Spleen (tissue), 11 donors: Measurements from ENCODE around the gene IGF2R. TPM values are rescaled to one million over a fixed set of nuclear protein-coding genes. Genes with fewer than 3 reads are reported as not detected.

Experiments
- DNase-seq: peaks from one replicate; pipeline ENCODE4 v3.0.0-alpha.2; 2020
- H3K27ac ChIP-seq, 8 donors: fragments of 200-600 bp; sonication (generic) in 7 of 8; 1 replicate in 4 of 8; 2 replicates in 4 of 8; pipeline versions ENCODE4 v1.5.0 to v1.8.0; 2016 to 2021; ENCODE audit warnings: inconsistent platforms in 4 of 8, mild to moderate bottlenecking in 4 of 8, moderate library complexity in 1 of 8
- H3K27me3 ChIP-seq, 7 donors: fragments of 200-600 bp; sonication (generic) in 6 of 7; replicated peaks in 1 of 7; 1 replicate in 4 of 7; 2 replicates in 3 of 7; pipeline versions ENCODE4 v1.5.0 to v1.8.0; 2016 to 2021; ENCODE audit warnings: inconsistent platforms in 3 of 7, mild to moderate bottlenecking in 1 of 7
- H3K36me3 ChIP-seq, 6 donors: fragments of 200-600 bp; sonication (generic) in 5 of 6; 1 replicate in 4 of 6; 2 replicates in 2 of 6; pipeline versions ENCODE4 v1.5.0 to v1.8.0; 2016 to 2021; ENCODE audit warnings: inconsistent platforms in 2 of 6
- H3K4me1 ChIP-seq, 6 donors: fragments of 200-600 bp; sonication (generic) in 5 of 6; 1 replicate in 3 of 6; 2 replicates in 3 of 6; pipeline versions ENCODE4 v1.5.0 to v1.8.0; 2016 to 2021; ENCODE audit warnings: inconsistent platforms in 3 of 6
- H3K4me3 ChIP-seq, 8 donors: fragments of 200-600 bp; sonication (generic) in 7 of 8; 1 replicate in 4 of 8; 2 replicates in 4 of 8; pipeline versions ENCODE4 v1.5.0 to v1.8.0; 2016 to 2021; ENCODE audit warnings: inconsistent platforms in 4 of 8, mild to moderate bottlenecking in 4 of 8, moderate library complexity in 2 of 8
- H3K9me3 ChIP-seq, 8 donors: fragments of 200-600 bp; sonication (generic) in 7 of 8; 1 replicate in 4 of 8; 2 replicates in 4 of 8; pipeline versions ENCODE4 v1.5.0 to v1.8.0; 2016 to 2021; ENCODE audit warnings: inconsistent platforms in 4 of 8
- POLR2A ChIP-seq, 3 donors: fragments of 450-650 bp; IDR thresholded peaks; one replicate each; pipeline ENCODE4 v1.5.1; 2017; ENCODE audit warnings: antibody characterized with exemption in 3 of 3, mild to moderate bottlenecking in 1 of 3
- POLR2AphosphoS5 ChIP-seq, 3 donors: sonication (generic); formaldehyde crosslinking; IDR thresholded peaks; one replicate each; pipeline ENCODE4 v1.5.1; 2017; ENCODE audit warnings: antibody characterized with exemption in 3 of 3
- WGBS, 5 donors: extraction: QIAGEN DNeasy Blood & Tissue Kit in 3 of 5; methylation state at CpG; one replicate each; pipeline versions ENCODE4 v1.1.5 to v1.1.7; 2013 to 2018; 5-methylcytosine and 5-hydroxymethylcytosine counted together
- intact Hi-C: fragments of 100-400 bp; cut with DNase I; formaldehyde crosslinking; loops from one replicate; pipeline ENCODE4 v1.15.0; 2023; ENCODE audit warnings: low total_unique reads
- polyA plus RNA-seq, 3 donors: library from polyadenylated mRNA; stranded (reverse); fragments of 200-250 nt; gene quantifications; one replicate each; pipeline ENCODE4 v1.2.1, GENCODE V29; 2013
- total RNA-seq, 7 donors: library from RNA; depleted of rRNA in 3 of 7; stranded (reverse); fragments of >200 nt in 3 of 7; fragmentation: NEBNext Ultra II Directional in 4 of 7; extraction: Animal tissue kit (Norgen Biotek cat#: 25700) in 4 of 7; gene quantifications; one replicate each; pipeline versions ENCODE4 v1.1.0 to v1.2.1, GENCODE V29; 2016 to 2021
- TF ChIP-seq, protein P1 (sequence below), 11 experiments: fragments of 200-600 bp in 7 of 11; fragments of 450-650 bp in 4 of 11; sonication (generic) in 4 of 11; IDR thresholded peaks in 8 of 11; conservative IDR thresholded peaks in 3 of 11; 1 replicate in 7 of 11; 2 replicates in 4 of 11; pipeline versions ENCODE4 v1.4.0 to v1.8.0; 2016 to 2021; ENCODE audit warnings: antibody characterized with exemption in 11 of 11, inconsistent platforms in 4 of 11, mild to moderate bottlenecking in 1 of 11
- donor health status: healthy with polysubstance abuse.
- donor health status: DM: no; HTN: no; CAD: no; lungs with moderate emphysema.
- donor health status: DM: no; HTN: no; CAD: no.
- donor health status: Bipolar disorder and iron deficiency.
- donor health status: healthy.
- donor health status: DM: no; HTN: no; CAD: no.
- donor health status: DM: yes; HTN: yes; CAD: no.

IGF2R gene
- total and polyA plus RNA-seq, 10 donors, result 6.9 to 193 (median 159) TPM

DNA sequence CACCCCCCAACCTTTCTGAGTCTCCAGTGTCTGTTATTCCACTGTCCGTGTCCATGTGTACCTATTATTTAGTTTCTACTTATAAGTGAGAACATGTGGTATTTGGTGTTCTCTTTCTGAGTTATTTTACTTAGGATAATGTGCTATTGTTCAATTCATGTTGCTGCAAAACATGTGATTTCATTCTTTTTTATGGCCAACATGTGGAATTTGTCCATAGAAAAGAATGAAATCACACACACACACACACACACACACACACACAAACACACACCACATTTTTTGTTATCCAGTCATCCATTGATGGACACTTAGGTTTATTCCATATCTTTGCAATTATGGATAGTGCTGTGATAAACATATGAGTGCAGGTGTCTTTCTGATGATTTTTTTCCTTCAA, 23.5 kb downstream of the IGF2R start:
- Histone ChIP-seq H3K9me3 (peaks cover 0 to 18% (median 8%) of the 10 kb centered on the region in 8 donors), H3K4me1 (peaks cover 18 to 82% (median 50%) of the 10 kb centered on the region in 6 donors), H3K27me3 (no peaks in the 10 kb centered on the region), H3K4me3 (no peak overlapping the region), H3K27ac (no peak overlapping the region), H3K36me3 (peaks cover 0 to 42% (median 12%) of the 10 kb centered on the region in 6 donors)
- no peak for TF ChIP-seq POLR2AphosphoS5 (IDR thresholded peaks at IDR 0.05)
- TF ChIP-seq, protein P1, sequence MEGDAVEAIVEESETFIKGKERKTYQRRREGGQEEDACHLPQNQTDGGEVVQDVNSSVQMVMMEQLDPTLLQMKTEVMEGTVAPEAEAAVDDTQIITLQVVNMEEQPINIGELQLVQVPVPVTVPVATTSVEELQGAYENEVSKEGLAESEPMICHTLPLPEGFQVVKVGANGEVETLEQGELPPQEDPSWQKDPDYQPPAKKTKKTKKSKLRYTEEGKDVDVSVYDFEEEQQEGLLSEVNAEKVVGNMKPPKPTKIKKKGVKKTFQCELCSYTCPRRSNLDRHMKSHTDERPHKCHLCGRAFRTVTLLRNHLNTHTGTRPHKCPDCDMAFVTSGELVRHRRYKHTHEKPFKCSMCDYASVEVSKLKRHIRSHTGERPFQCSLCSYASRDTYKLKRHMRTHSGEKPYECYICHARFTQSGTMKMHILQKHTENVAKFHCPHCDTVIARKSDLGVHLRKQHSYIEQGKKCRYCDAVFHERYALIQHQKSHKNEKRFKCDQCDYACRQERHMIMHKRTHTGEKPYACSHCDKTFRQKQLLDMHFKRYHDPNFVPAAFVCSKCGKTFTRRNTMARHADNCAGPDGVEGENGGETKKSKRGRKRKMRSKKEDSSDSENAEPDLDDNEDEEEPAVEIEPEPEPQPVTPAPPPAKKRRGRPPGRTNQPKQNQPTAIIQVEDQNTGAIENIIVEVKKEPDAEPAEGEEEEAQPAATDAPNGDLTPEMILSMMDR (IDR thresholded peaks at IDR 0.05 in 8 of 11, conservative IDR thresholded peaks at IDR 0.05 in 3 of 11), result no peak
- TF ChIP-seq POLR2A (IDR thresholded peaks at IDR 0.05), result no peak
- no peak for DNase-seq
- intact Hi-C loops, result no loop called here
- WGBS, 5 donors, result 95 to 100% (median 98%) methylated on average over 1 of the region's 1 CpG

DNA sequence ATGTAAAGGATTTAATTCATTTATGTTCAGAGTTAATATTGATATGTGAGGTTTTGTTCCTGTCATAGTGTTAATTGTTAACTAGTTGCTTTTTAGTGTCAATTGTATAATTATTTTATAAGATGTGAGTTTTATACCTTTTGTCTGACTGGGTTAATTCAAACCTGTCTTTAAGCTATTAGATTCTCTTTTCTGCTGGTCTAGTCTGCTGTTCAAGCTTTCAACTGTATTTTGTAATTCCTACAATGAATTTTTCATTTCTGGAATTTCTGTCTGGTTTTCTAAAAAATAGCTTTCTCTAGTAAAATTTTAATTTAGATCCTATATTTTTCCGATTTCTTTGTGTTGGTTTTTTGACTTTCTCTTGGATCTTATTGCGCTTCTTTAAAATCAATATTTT, 26.5 kb downstream of the IGF2R start:
- intact Hi-C loops, result no loop called here
- H3K36me3 ChIP-seq, result peaks cover 0 to 70% (median 20%) of the 10 kb centered on the region in 6 donors
- peaks cover 0 to 18% (median 8%) of the 10 kb centered on the region in 8 donors for H3K9me3 ChIP-seq
- TF ChIP-seq, protein P1 (IDR thresholded peaks at IDR 0.05 in 8 of 11, conservative IDR thresholded peaks at IDR 0.05 in 3 of 11), result no peak
- TF ChIP-seq POLR2AphosphoS5 (IDR thresholded peaks at IDR 0.05) (no peak), POLR2A (IDR thresholded peaks at IDR 0.05) (no peak)
- no peaks in the 10 kb centered on the region for H3K27me3 ChIP-seq
- H3K27ac ChIP-seq, result no peak overlapping the region
- H3K4me3 ChIP-seq, result no peak overlapping the region
- peaks cover 0 to 64% (median 29%) of the 10 kb centered on the region in 6 donors for H3K4me1 ChIP-seq
- WGBS, 5 donors, result 73 to 99% (median 97%) methylated on average over 2 of the region's 2 CpGs
- DNase-seq, result no peak

DNA sequence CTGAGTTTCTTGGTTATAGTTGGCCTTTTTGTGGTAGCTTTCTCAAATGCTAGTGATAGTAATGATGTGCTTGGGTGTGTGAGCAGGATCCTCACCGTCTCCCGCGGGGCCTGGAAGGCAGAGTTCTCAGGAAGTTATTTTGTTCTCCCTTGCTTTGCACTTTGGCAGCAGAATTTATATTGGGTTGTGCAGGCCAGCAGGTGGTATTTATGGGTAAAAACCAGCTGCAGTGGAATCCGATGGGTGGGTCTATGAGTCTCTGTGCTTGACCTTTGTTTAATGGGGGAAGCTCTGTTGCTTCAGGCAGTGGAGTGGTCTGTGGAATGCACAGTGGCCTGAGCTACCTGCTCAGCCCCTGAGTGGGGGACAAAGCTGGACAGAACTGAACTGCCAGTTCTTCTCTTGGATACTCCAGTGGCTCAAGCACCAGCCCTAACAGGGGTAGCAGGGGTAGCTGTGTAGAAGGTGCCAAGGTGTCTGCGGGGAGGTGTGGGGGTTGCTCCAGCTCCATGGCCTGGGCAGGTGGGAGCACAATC, 27.3 kb downstream of the IGF2R start:
- TF ChIP-seq, protein P1 (IDR thresholded peaks at IDR 0.05 in 8 of 11, conservative IDR thresholded peaks at IDR 0.05 in 3 of 11), result no peak
- TF ChIP-seq POLR2AphosphoS5 (IDR thresholded peaks at IDR 0.05) (no peak), POLR2A (IDR thresholded peaks at IDR 0.05) (no peak)
- intact Hi-C loops, result no loop called here

DNA sequence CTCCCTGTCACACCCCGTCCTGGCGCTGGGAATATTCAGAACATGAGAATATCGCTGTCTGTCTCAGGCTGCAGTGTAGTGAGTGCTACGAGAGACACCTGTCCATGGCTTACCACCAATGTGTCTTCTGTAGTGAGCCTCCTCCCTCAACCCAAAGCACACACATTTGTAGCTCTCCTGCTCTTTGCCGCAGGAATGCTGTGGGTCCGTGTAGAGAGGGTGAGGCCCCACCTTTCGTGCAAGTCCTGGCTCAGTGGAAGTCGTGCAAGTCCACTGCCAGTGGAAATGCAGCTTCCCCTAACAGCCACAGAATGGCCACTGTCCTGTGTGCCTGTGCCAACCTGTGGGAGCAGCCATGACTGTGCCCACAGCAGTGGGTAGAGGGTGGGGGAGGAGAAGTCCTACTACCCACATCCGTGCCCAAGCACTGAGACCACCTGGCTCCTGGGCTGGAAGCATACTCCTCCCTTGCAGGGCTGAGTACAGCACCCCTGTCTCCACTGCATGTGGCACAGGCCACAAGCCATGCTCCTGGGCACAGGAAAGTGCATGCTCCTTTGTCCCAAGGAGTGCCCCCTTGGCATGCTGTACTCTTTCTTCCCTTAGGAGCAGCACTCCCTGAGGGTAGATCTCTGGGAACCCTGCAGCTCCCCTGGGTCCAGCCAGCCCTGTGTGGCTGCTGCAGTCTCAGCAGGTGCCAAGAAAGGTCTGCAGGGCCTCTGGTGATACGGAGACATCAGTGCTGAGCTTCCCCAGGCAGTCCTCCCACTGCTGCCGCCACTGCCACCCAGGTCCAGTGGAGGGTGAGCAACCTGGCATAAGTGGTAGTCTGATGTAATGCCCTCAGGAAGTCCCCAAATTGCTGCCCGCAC, 28.0 kb downstream of the IGF2R start:
- no peak for TF ChIP-seq POLR2A (IDR thresholded peaks at IDR 0.05)
- TF ChIP-seq, protein P1 (IDR thresholded peaks at IDR 0.05 in 8 of 11, conservative IDR thresholded peaks at IDR 0.05 in 3 of 11), result no peak
- TF ChIP-seq POLR2AphosphoS5 (IDR thresholded peaks at IDR 0.05), result peak in 1 of 3 donors; percentile 8
- 91 to 96% (median 95%) methylated on average over 9 to 12 of the region's 12 CpGs for WGBS, 5 donors
- H3K27me3 ChIP-seq, result no peaks in the 10 kb centered on the region
- peaks cover 0 to 51% (median 24%) of the 10 kb centered on the region in 6 donors for H3K4me1 ChIP-seq
- H3K9me3 ChIP-seq, result peaks cover 0 to 18% (median 8%) of the 10 kb centered on the region in 8 donors
- H3K27ac ChIP-seq, result no peak overlapping the region
- peaks cover 0 to 63% (median 14%) of the 10 kb centered on the region in 6 donors for H3K36me3 ChIP-seq
- peak; percentile 57 for DNase-seq
- no peak overlapping the region for H3K4me3 ChIP-seq
- intact Hi-C loops, result no loop called here

More for the DNA sequence above, 27.3 kb downstream of the IGF2R start:
- no peak for DNase-seq
- Histone ChIP-seq H3K36me3 (peaks cover 0 to 70% (median 19%) of the 10 kb centered on the region in 6 donors), H3K27me3 (no peaks in the 10 kb centered on the region), H3K9me3 (peaks cover 0 to 18% (median 8%) of the 10 kb centered on the region in 8 donors), H3K4me3 (no peak overlapping the region), H3K4me1 (peaks cover 0 to 58% (median 26%) of the 10 kb centered on the region in 6 donors), H3K27ac (no peak overlapping the region)
- 87 to 98% (median 94%) methylated on average over 5 of the region's 5 CpGs for WGBS, 5 donors
